ENCODE data around the gene UBASH3A.
"Not testable (repeated sequence)": the region's sequence is repeated elsewhere in the genome, so short reads cannot be mapped to it uniquely, and the experiment has no call there.

UBASH3A gene

GRCh38 chr21:42390696-42391095 lies 13.0 kb upstream of the UBASH3A start:
- DNase-seq (ENCODE audit: low read depth) = no peak

GRCh38 chr21:42391297-42391696 lies 12.4 kb upstream of the UBASH3A start:
- no peak for DNase-seq (ENCODE audit: low read depth)

DNA sequence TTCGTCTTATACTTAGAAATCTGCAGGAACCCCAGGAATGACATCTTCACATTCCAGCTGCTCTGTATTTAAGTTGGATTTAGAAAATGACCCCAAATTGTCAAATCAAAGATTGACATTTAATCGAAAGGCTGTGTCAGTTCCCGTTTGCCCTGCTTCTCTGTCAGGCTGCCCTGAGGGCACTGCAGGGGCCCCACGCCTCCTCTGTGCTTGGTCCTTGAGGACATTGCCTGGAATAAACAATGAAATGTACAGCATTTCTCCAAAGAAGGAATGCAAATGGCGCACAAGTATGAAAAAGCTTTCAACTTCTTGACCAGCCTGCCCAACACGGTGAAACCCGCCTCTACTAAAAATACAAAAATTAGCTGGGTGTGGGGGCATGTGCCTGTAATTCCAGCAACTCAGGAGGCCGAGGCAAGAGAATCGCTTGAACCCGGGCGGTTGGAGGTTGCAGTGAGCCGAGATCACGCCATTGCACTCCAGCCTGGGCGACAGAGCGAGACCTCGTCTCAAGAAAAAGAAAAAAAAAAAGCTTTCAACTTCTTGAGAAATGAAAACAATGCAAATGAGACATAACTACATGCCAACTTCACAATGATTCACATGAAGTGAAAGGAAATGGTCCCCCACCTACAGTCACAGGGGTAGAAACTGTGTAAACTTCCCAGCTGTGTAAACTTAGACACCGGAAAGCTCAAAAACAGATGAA lies 10.8 kb upstream of the UBASH3A start:
- no peak for DNase-seq (ENCODE audit: low read depth)

DNA sequence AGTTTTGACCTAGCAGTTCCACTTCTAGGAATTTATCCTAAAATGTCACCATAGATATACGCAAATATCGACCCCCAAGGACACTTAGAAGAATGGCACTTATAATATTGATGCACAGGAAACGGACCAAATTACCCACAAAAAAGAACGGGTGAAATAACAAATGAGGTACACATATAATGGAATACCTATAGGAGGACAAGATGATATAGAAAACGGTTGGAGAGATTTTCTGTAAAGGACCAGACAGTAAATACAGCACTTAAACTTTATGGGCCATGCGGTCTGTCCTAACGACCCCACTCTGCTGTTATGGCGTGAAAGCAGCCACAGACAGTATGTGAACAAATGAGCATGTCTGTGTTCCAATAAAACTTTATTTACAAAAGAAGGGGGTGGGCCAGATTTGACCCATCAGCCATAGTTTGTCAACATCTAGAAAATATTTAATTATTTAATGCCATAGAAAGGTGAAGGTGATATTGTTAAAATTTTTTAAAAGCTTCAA lies 10.2 kb upstream of the UBASH3A start:
- DNase-seq (ENCODE audit: low read depth) = no peak

DNA sequence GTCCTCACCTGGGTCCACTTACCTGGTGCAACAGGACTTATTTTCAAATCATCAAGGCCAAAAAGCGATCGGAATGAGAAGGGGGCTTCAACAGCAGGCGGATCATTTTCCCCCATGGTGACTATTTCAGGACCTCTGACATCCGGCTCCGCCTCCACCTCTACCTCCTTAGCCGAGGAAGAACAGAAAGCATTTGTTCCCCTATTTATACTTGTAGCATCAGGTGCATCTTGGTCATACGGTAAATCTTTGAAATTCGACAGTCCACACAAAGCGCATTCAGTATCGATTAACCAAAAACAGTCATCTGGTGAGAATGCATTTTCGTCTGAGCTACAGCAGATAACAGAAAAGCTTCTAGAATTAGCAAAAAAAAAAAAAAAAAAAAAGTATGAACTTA lies 8.4 kb upstream of the UBASH3A start:
- DNase-seq (ENCODE audit: low read depth) = no peak

- DNase-seq (ENCODE audit: low read depth) = no peak
Observed at GRCh38 chr21:42395905-42396651, 7.6 kb upstream of the UBASH3A start, which contains the start of gene TMPRSS3. Gene TMPRSS3, minus strand, starts transcription at chr21:42396052. Its CDS starts 635 bp downstream, at chr21:42395417.

- no peak for DNase-seq (ENCODE audit: low read depth)
Observed at GRCh38 chr21:42396799-42397745, 6.6 kb upstream of the UBASH3A start.

DNA sequence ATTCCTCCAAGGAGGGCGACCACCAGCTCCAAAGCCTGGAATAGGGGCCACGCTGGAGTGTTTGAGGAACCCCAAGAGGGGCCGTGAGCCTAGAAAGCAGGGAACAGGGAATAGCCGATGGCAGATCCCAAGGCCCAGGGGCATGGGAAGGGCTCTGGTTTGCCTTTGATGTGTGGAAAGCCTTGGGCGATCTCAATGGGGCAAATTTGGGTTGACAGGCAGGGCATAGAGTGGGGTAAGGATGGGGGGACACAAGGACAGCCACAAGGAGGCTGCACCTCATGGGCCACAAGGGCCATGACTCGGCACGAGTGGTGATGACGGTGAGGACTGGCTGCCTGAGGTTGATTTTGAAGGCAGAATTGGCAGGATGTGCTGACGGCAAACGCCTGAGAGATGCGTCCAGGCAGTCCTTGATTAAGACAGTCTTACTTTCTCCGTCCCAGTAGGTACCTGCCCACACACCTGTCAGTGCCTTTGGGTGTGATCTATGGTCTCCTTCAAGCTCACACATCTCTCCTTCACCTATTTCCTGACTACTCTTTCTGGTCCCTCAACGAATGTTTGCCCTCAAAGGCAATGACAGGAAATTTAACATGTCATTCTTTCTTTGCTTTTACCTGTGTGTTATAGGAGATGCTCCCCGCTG lies 5.8 kb upstream of the UBASH3A start:
- DNase-seq (ENCODE audit: low read depth) = no peak

GRCh38 chr21:42398436-42399028 lies 5.2 kb upstream of the UBASH3A start:
- DNase-seq (ENCODE audit: low read depth) = no peak

DNA sequence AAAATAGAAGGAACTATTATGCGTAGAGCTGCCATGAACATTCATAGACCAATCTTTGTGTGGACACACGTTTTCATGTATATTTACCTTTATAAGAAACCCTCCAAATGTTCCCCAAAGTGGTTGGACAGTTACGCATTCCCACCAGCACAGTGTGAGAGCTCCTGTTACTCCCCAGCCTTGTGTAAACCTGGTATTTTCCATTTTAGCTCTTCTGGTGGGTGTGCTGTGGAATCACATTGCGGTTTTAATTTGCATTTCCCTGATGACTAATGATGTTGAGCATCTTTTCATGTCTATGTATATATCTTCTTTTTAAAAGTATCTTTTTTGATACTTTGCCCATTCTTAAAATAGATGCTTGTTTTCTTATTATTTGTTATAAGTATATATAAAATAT lies 3.2 kb upstream of the UBASH3A start:
- no peak for DNase-seq (ENCODE audit: low read depth)

DNA sequence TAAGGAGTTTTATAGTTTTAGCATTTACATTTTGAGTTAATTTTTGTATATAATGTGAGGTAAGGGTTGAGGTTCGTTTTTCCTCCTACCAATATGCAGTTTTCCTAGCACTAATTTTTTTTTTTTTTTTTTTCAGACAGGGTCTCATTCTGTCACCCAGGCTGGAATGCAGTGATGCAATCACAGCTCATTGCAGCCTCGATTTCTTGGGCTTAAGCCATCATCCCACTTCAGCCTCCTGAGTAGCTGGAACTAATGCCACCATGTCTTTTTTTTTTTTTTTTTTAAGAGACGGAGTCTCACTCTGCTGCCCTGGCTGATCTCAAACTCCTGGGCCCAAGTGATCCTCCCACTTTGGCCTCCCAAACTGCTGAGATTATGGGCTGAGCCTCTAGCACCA lies 2.5 kb upstream of the UBASH3A start:
- no peak for DNase-seq (ENCODE audit: low read depth)

DNA sequence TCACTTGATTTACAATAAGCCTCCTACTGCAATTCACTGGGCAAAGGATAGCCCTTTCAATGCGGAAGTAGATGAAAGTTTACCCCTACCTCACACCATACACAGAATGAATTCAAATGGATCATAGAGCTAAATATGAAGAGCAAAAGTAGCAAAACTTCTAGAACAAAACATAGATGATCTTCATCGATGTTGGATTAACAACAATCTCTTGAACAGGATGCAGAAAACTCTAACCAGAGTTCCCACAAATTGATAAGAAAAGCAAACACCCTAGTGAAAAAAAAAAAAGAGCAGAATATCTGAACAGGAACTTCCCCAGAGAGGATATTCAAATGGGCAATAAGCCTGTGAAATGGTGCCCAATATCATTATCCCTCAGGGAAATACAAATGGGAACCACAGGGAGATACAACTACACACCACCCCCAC lies 1.9 kb upstream of the UBASH3A start:
- no peak for DNase-seq (ENCODE audit: low read depth)

DNA sequence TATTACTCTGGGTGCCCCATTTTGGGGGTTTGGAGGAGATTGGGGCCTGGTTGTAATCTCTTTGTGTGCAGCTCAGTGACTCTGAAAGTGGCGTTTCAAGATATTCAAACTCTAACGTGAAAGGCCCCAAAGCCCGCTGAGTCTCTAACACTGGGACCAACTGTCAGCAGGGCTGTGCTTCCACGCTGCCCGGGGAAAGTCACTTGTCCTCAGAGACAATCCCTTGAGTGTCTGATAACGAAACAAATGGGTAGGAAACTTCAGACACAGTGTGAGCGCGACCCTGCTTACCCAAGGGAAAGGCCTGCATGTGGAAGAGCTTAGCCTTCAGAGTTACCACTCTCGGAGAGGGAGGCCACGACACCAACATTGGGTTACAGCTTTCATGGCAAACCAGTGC lies 837 bp downstream of the UBASH3A start:
- no peak for DNase-seq (ENCODE audit: low read depth)

DNA sequence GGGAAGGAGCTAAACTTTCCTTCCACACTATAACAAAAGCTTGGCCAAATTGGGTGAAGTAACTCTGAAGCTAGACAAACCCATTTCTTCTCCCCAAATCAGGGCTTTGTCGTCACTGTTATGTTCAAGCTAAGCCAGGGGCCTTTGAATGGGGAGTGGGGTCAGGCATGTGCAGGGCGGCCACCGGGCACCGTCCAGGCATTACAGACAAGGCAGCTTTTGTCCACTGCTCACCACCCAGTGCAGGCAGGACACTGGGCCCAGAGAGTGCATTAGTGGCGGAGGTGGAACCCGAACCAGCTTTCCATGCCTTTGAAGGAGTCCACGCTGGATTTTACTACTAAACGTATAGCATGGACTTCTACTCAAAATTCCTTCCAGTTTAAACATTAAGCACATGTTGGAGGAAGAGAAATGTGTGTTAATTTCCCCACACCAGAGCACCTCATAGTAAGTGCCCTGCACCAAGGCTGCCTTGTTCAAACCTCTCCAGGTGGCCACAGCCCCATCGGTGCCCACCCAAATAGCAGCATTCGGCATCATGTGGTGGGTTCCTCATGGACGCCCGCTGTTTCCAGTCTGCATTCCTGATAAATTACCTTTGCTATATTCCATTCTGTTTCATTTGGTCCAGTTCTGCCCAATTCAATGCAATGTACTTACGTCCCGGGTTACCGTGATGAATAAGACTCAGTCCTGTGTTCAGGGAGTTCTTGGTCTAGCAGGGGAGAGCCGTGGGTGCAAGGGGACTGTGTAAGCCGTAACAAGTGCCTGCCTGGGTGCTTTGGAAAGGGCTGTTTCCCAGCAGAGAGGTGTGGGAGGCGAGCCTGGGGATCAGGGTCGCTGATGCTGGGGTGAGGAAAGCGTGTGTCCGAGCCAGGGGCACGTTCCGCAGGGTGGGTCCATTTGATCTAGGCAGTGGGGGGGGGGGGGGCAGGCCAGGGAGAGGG lies 1.6 kb downstream of the UBASH3A start:
- DNase-seq (ENCODE audit: low read depth) = no peak

DNA sequence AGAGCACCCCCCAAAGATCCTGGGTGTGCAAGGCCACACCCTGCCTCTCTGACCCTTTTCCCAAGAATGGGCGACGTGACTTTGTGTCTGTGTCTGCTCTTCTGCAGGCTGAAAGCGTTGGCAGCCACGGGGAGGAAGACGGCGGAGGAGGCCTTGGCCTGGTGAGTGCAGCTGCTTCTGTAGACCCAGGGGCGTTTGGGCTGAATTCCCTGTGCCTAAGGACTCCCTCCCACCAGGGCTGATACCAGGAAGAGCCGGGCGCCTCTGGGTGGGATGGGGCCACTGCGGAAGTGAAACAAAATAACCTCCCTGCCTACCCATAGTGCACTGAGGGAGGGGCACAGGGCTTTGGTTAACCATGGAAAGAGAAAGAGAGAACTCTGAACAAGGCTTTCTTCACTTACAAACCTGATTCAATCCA lies 2.5 kb downstream of the UBASH3A start:
- DNase-seq (ENCODE audit: low read depth) = no peak

DNA sequence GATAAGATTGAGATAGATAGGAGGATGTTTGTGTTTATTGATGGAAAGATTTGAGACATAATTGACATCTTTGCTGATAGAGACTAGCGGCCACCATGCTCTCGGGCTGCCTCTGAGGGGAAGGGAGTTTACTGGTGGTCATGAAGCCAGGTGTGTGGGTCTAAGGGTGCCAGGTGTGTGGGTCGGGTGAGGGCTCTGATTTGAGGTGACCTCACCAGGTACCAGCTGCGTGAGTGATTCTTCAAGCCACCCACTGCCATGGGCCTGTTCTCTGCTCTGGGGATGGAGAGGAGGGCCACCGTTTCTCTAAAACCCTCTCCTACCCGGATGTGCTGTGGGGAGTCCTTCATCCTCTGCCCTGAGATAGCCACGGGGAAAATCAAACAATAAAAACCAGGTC lies 3.2 kb downstream of the UBASH3A start:
- no peak for DNase-seq (ENCODE audit: low read depth)

DNA sequence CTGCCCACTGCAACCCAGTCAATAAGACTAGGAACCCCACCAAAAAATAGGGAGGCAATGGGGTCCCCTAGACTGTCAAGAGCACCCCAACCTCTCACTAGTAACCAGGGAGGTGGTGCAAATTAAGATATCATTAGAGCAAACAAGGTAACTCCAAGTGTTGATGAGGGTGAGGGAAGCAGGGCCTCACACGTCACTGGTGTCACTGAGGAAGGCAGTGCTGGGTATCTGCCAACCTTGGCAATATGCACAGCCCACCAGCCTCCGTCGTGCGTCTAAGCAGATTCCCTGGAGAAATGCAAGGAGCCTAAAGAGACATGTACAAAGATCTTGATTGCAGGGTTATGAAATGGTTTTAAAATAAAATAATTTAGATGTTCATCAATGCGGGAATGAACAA lies 3.8 kb downstream of the UBASH3A start:
- no peak for DNase-seq (ENCODE audit: low read depth)

GRCh38 chr21:42408718-42409117 lies 5.0 kb downstream of the UBASH3A start:
- DNase-seq (ENCODE audit: low read depth) = not testable (repeated sequence)

DNA sequence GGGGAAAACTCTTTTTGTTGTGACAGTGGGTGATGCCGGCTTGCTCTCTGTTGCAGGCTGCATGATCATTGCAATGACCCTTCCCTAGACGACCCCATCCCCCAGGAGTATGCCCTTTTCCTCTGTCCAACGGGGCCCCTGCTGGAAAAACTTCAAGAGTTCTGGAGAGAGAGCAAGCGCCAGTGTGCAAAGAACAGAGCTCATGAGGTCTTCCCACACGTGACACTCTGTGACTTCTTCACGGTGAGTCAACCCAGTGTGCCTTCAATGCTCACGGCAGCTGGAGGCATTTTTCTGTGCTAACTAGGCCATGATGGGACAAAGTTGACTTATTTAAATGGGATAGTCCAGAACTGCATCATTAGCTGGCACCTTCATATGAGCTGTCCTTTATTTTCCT lies 5.7 kb downstream of the UBASH3A start:
- no peak for DNase-seq (ENCODE audit: low read depth)

DNA sequence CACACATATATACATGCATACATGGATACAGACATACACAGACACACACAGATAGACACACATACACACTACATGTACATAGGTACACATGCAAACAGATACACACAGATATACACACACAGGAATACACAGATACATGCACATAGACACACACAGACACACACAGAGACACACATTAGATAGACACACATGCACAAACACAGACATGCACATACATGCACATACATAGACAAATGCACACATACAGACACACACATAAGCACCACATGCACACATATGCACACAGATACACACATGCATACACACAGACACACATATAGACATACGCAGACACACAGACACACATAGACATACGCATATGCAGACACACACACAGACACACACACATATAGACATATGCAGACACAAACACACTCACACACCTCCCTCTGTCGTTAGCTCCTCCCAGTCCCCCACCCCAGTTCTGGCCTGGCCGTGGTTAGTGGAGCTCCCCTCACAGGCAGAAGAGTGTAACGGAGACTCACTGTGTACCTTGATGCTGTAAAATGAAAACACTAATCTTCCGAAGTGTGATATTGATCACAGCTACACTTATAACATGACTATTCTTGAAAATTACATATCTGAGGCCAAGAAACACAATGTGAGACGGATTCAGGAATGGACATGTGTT lies 7.6 kb downstream of the UBASH3A start:
- no peak for DNase-seq (ENCODE audit: low read depth)

Measured in stimulated activated CD8-positive, alpha-beta memory T cell treated with anti-CD3 and anti-CD28 coated beads, Interleukin-7, amount 100 ng/mL, for 24 hours (primary cell).